WTC11 (cell line): ENCODE data around the gene GJB5. TPM values are rescaled to one million over a fixed set of nuclear protein-coding genes. Genes with fewer than 3 reads are reported as not detected.

Source experiments
- ATAC-seq: fragments of 200-7000 bp; cut with Tn5 transposase; 2 replicates; pipeline ENCODE4 v1.10.0; 2021; ENCODE audit warnings: mild to moderate bottlenecking, moderate library complexity
- CTCF ChIA-PET: fragments of 300-600 bp; sonication (Branson Sonifier 250); formaldehyde crosslinking; loops from one replicate; lab custom pipeline; 2021; ENCODE audit warnings: antibody characterized with exemption; lab: Charles Lee
- POLR2A ChIA-PET: fragments of 350-600 bp; sonication (Branson Sonifier 250); formaldehyde crosslinking; loops from one replicate; lab custom pipeline; 2021; ENCODE audit warnings: antibody characterized with exemption; lab: Charles Lee
- DNase-seq: peaks from one replicate; pipeline ENCODE4 v3.0.0; 2021; ENCODE audit warnings: low spot score
- H3K27ac Mint-ChIP-seq: 2 replicates; pipeline ENCODE4 v1.8.0; 2021; ENCODE audit warnings: mixed read lengths
- H3K27me3 Mint-ChIP-seq: 2 replicates; pipeline ENCODE4 v1.8.0; 2021; ENCODE audit warnings: low read depth, mild to moderate bottlenecking, moderate library complexity, mixed read lengths
- H3K36me3 Mint-ChIP-seq: 2 replicates; pipeline ENCODE4 v1.8.0; 2021; ENCODE audit warnings: mixed read lengths
- H3K4me1 Mint-ChIP-seq: 2 replicates; pipeline ENCODE4 v1.8.0; 2022; ENCODE audit warnings: mixed read lengths
- H3K4me3 Mint-ChIP-seq: 2 replicates; pipeline ENCODE4 v1.8.0; 2021; ENCODE audit warnings: mild to moderate bottlenecking, moderate library complexity, mixed read lengths
- H3K9me3 Mint-ChIP-seq: 2 replicates; pipeline ENCODE4 v1.8.0; 2021; ENCODE audit warnings: mixed read lengths
- ATF1 ChIP-seq: sonication (generic); formaldehyde crosslinking; IDR thresholded peaks from 2 replicates; pipeline ENCODE4 v1.8.1; 2023; ENCODE audit warnings: mild to moderate bottlenecking, moderate library complexity, missing genetic modification reagents
- ELF4 ChIP-seq: sonication (generic); formaldehyde crosslinking; IDR thresholded peaks from 2 replicates; pipeline ENCODE4 v1.8.1; 2022; ENCODE audit warnings: low read depth, mild to moderate bottlenecking, moderate library complexity, missing genetic modification reagents
- ESRRA ChIP-seq: sonication (generic); formaldehyde crosslinking; IDR thresholded peaks from 2 replicates; pipeline ENCODE4 v1.8.1; 2022; ENCODE audit warnings: mild to moderate bottlenecking, missing genetic modification reagents, borderline replicate concordance
- FOXJ3 ChIP-seq: sonication (generic); formaldehyde crosslinking; IDR thresholded peaks from 2 replicates; pipeline ENCODE4 v1.9.0; 2021; ENCODE audit warnings: missing genetic modification reagents, mild to moderate bottlenecking, borderline replicate concordance
- JUN ChIP-seq: sonication (generic); formaldehyde crosslinking; IDR thresholded peaks from 2 replicates; pipeline ENCODE4 v1.8.0; 2023; ENCODE audit warnings: mild to moderate bottlenecking, missing genetic modification reagents
- MYBL2 ChIP-seq: sonication (generic); formaldehyde crosslinking; IDR thresholded peaks from 2 replicates; pipeline ENCODE4 v1.8.1; 2023; ENCODE audit warnings: mild to moderate bottlenecking, moderate library complexity, missing genetic modification reagents
- NFATC4 ChIP-seq: fragments of 250-450 bp; sonication (Bioruptor Pico); IDR thresholded peaks from 2 replicates; pipeline ENCODE4 v1.9.0; 2021; ENCODE audit warnings: mild to moderate bottlenecking
- OVOL2 ChIP-seq: fragments of 250-450 bp; sonication (Bioruptor Pico); IDR thresholded peaks from 2 replicates; pipeline ENCODE4 v1.9.0; 2021; ENCODE audit warnings: mild to moderate bottlenecking, borderline replicate concordance
- PRDM15 ChIP-seq: sonication (generic); formaldehyde crosslinking; IDR thresholded peaks from 2 replicates; pipeline ENCODE4 v1.8.0; 2022; ENCODE audit warnings: missing genetic modification reagents
- SOX15 ChIP-seq: fragments of 250-450 bp; sonication (Bioruptor Pico); IDR thresholded peaks from 2 replicates; pipeline ENCODE4 v1.9.0; 2021; ENCODE audit warnings: mild to moderate bottlenecking
- SP1 ChIP-seq: sonication (generic); formaldehyde crosslinking; conservative IDR thresholded peaks from 2 replicates; pipeline ENCODE4 v1.8.1; 2022; ENCODE audit warnings: missing genetic modification reagents
- STAT6 ChIP-seq: sonication (generic); formaldehyde crosslinking; conservative IDR thresholded peaks from 2 replicates; pipeline ENCODE4 v1.8.1; 2023; ENCODE audit warnings: mild to moderate bottlenecking, low read depth, missing genetic modification reagents, moderate library complexity
- TEAD4 ChIP-seq: sonication (generic); formaldehyde crosslinking; IDR thresholded peaks from 2 replicates; pipeline ENCODE4 v1.8.0; 2022; ENCODE audit warnings: mild to moderate bottlenecking, missing genetic modification reagents
- USF2 ChIP-seq: sonication (generic); formaldehyde crosslinking; IDR thresholded peaks from 2 replicates; pipeline ENCODE4 v1.8.1; 2023; ENCODE audit warnings: mild to moderate bottlenecking, missing genetic modification reagents, moderate library complexity
- ZBTB21 ChIP-seq: sonication (generic); formaldehyde crosslinking; IDR thresholded peaks from 2 replicates; pipeline ENCODE4 v1.8.1; 2023; ENCODE audit warnings: mild to moderate bottlenecking, missing genetic modification reagents, borderline replicate concordance
- ZNF121 ChIP-seq: sonication (generic); formaldehyde crosslinking; IDR thresholded peaks from 2 replicates; pipeline ENCODE4 v1.8.0; 2023; ENCODE audit warnings: missing genetic modification reagents
- ZNF232 ChIP-seq: sonication (generic); formaldehyde crosslinking; IDR thresholded peaks from 2 replicates; pipeline ENCODE4 v1.8.0; 2022; ENCODE audit warnings: mild to moderate bottlenecking, missing genetic modification reagents
- ZNF416 ChIP-seq: fragments of 250-450 bp; sonication (Bioruptor Pico); IDR thresholded peaks from 2 replicates; pipeline ENCODE4 v1.9.0; 2021; ENCODE audit warnings: mild to moderate bottlenecking, inconsistent platforms
- ZNF423 ChIP-seq: fragments of 250-450 bp; sonication (Bioruptor Pico); IDR thresholded peaks from 2 replicates; pipeline ENCODE4 v2.1.2; 2022; ENCODE audit warnings: mild to moderate bottlenecking, moderate library complexity
- ZNF512 ChIP-seq: sonication (generic); formaldehyde crosslinking; IDR thresholded peaks from 2 replicates; pipeline ENCODE4 v1.8.1; 2022; ENCODE audit warnings: missing genetic modification reagents, borderline replicate concordance
- total RNA-seq: library from RNA; stranded (reverse); gene quantifications from 3 replicates; pipeline ENCODE4 v1.2.3, GENCODE V29; 2021
- TF ChIP-seq, protein P1 (sequence below): sonication (generic); formaldehyde crosslinking; IDR thresholded peaks from 2 replicates; pipeline ENCODE4 v1.8.0; 2022; ENCODE audit warnings: mild to moderate bottlenecking, missing genetic modification reagents
- TF ChIP-seq, protein P2 (sequence below): sonication (generic); formaldehyde crosslinking; IDR thresholded peaks from 2 replicates; pipeline ENCODE4 v1.8.1; 2023; ENCODE audit warnings: mild to moderate bottlenecking, missing genetic modification reagents
- TF ChIP-seq, protein P3 (sequence below): sonication (generic); formaldehyde crosslinking; IDR thresholded peaks from 2 replicates; pipeline ENCODE4 v1.8.1; 2022; ENCODE audit warnings: low read depth, missing genetic modification reagents, borderline replicate concordance

The GJB5 gene
- total RNA-seq, 1 experiment from 2014 or later, result 0.55 TPM

DNA sequence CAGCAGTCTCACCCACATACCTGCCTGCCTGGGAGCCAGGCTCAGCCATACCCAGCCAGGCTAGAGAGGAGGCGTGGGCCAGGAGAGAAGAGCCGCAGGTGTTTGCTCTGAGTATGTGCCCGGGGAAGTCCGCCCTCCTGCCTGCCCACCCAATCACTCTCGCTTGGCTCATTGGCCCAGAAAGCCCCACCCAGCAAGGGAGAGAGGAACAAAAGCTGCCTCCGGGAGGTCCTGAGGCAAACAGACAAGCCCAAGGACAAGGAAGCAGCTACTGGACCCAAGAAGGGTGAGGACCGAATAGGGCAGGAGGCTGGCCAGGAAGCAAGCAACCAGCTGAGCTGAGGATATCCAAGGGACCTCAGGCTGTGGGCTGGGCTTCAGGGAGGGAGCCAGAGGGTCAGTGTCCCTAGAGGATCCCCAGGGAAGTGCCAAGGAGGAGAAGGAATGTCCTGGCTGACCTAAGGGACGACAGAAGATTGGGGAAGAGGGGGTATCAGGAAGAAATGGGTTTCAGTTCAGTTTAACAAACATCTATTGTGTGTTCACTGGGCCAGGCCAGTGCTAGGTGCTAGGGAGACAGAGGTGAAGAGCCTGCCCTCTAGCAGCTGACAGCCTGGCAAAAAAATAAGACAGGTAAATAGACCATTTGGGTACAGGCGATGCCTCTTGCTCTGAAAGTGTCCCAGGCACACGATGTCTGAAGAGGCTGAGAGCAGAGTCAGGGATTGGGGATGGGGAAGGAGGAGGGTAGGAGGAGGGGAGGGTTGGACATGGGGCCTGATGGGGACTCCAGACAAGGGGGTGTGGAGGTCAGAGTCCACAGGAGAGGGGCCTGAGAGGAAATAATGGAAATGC is 4.9 kb downstream of the GJB5 start, which contains the start of gene GJB4 (continued):
- TF ChIP-seq FOXJ3 (CRISPR knock-in tag), result no peak
- no peak for TF ChIP-seq NFATC4
- no peak for TF ChIP-seq SOX15 (CRISPR knock-in tag)
- TF ChIP-seq TEAD4 (CRISPR knock-in tag), result no peak
- TF ChIP-seq OVOL2 (CRISPR knock-in tag), result no peak
- TF ChIP-seq, all 79 proteins: peak for 0

- H3K4me1 Mint-ChIP-seq, result peaks cover 19% of the 10 kb centered on the region
- TF ChIP-seq PRDM15 (CRISPR knock-in tag), result no peak
- TF ChIP-seq ZNF512 (CRISPR knock-in tag), result no peak
- TF ChIP-seq USF2, result no peak
- no peak for TF ChIP-seq STAT6 (CRISPR knock-in tag)
- TF ChIP-seq, protein P1, sequence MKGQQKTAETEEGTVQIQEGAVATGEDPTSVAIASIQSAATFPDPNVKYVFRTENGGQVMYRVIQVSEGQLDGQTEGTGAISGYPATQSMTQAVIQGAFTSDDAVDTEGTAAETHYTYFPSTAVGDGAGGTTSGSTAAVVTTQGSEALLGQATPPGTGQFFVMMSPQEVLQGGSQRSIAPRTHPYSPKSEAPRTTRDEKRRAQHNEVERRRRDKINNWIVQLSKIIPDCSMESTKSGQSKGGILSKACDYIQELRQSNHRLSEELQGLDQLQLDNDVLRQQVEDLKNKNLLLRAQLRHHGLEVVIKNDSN (CRISPR knock-in tag), result no peak
- no peak for TF ChIP-seq ESRRA (CRISPR knock-in tag)
- no peak for TF ChIP-seq ZNF416 (CRISPR knock-in tag)
- TF ChIP-seq, protein P2, sequence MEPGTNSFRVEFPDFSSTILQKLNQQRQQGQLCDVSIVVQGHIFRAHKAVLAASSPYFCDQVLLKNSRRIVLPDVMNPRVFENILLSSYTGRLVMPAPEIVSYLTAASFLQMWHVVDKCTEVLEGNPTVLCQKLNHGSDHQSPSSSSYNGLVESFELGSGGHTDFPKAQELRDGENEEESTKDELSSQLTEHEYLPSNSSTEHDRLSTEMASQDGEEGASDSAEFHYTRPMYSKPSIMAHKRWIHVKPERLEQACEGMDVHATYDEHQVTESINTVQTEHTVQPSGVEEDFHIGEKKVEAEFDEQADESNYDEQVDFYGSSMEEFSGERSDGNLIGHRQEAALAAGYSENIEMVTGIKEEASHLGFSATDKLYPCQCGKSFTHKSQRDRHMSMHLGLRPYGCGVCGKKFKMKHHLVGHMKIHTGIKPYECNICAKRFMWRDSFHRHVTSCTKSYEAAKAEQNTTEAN, result no peak
- TF ChIP-seq SP1, result no peak
- TF ChIP-seq, protein P3, sequence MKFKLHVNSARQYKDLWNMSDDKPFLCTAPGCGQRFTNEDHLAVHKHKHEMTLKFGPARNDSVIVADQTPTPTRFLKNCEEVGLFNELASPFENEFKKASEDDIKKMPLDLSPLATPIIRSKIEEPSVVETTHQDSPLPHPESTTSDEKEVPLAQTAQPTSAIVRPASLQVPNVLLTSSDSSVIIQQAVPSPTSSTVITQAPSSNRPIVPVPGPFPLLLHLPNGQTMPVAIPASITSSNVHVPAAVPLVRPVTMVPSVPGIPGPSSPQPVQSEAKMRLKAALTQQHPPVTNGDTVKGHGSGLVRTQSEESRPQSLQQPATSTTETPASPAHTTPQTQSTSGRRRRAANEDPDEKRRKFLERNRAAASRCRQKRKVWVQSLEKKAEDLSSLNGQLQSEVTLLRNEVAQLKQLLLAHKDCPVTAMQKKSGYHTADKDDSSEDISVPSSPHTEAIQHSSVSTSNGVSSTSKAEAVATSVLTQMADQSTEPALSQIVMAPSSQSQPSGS (CRISPR knock-in tag), result no peak
- no peak for TF ChIP-seq JUN
- TF ChIP-seq MYBL2, result no peak
- TF ChIP-seq ATF1 (CRISPR knock-in tag), result no peak
- TF ChIP-seq ZNF121 (CRISPR knock-in tag), result no peak
- TF ChIP-seq ZNF232 (CRISPR knock-in tag), result no peak
- TF ChIP-seq ZNF423 (CRISPR knock-in tag), result no peak
- TF ChIP-seq ZBTB21, result no peak
- no peak for TF ChIP-seq ELF4 (CRISPR knock-in tag)
- ATAC-seq (no peak), DNase-seq (no peak)
- no peaks in the 10 kb centered on the region; the same call in 1 of the 2 replicates for H3K36me3 Mint-ChIP-seq
- H3K4me3 Mint-ChIP-seq, result no peak overlapping the region
- no peak overlapping the region for H3K27ac Mint-ChIP-seq
- H3K27me3 Mint-ChIP-seq, result peaks cover 3% of the 10 kb centered on the region; the same call in 1 of the 2 replicates
- ChIA-PET POLR2A (no interaction called here), CTCF (interaction anchor here (1.4 kb wide), 1 partner anchor 18 kb away, joined by 6 read pairs; no protein-coding TSS in a partner anchor)
- H3K9me3 Mint-ChIP-seq, result peaks cover 9% of the 10 kb centered on the region; the same call in 1 of the 2 replicates
These were observed 6.4 kb downstream of the GJB5 start for GRCh38 chr1:34761176-34761761.
